ENCODE results near the gene SLC25A21. TPM values are rescaled to one million over a fixed set of nuclear protein-coding genes. Genes with fewer than 3 reads are reported as not detected.
A peak's percentile ranks its signal among the peaks of the same experiment; 100 is the strongest.

SLC25A21 gene
- total RNA-seq, 1 donor from 2014 or later = 6.4 TPM

- H3K9me3 ChIP-seq (ENCODE audit: low read depth) = no peaks in the 10 kb centered on the region
- TF ChIP-seq EZH2phosphoT487 (IDR thresholded peaks at IDR 0.05) = no peak
- TF ChIP-seq CTCF (IDR thresholded peaks at IDR 0.05) = no peak
- TF ChIP-seq EZH2 (IDR thresholded peaks at IDR 0.05) = no peak
- DNase-seq (ENCODE audit: low spot score) = no peak
- no peaks in the 10 kb centered on the region for H3K4me1 ChIP-seq
- no peak overlapping the region for H3K27ac ChIP-seq
- no peaks in the 10 kb centered on the region for H3K27me3 ChIP-seq
- H3K36me3 Mint-ChIP-seq = no peaks in the 10 kb centered on the region
- H3K4me3 ChIP-seq = no peak overlapping the region
- H3K4me2 ChIP-seq = no peak overlapping the region
- H3K4me1 Mint-ChIP-seq = no peaks in the 10 kb centered on the region
- no peaks in the 10 kb centered on the region for H3F3A ChIP-seq (ENCODE audit: low read depth)
- no peaks in the 10 kb centered on the region for H3K9me3 Mint-ChIP-seq
- no peaks in the 10 kb centered on the region for H4K20me1 ChIP-seq (ENCODE audit: low read depth)
- peak overlapping the region; percentile 39 for H2AFZ ChIP-seq (replicated peaks)
- H3K79me2 ChIP-seq (ENCODE audit: low read depth) = no peaks in the 10 kb centered on the region
- no peaks in the 10 kb centered on the region for H3K27me3 Mint-ChIP-seq (ENCODE audit: insufficient read depth, low read depth)
- H3K27ac Mint-ChIP-seq = no peak overlapping the region
- H3K36me3 ChIP-seq = no peaks in the 10 kb centered on the region
- H3K4me3 Mint-ChIP-seq = no peak overlapping the region
- H3K9ac ChIP-seq = no peak overlapping the region
Measured at GRCh38 chr14:37089410-37089809, 83.0 kb downstream of the SLC25A21 start.

- no peak overlapping the region for H3K4me2 ChIP-seq
- H3K4me1 ChIP-seq = no peaks in the 10 kb centered on the region
- no peaks in the 10 kb centered on the region for H3K79me2 ChIP-seq (ENCODE audit: low read depth)
- Mint-ChIP-seq H3K4me1 (no peaks in the 10 kb centered on the region), H3K4me3 (no peak overlapping the region), H3K36me3 (no peaks in the 10 kb centered on the region), H3K27me3 (ENCODE audit: insufficient read depth, low read depth) (no peaks in the 10 kb centered on the region), H3K9me3 (no peaks in the 10 kb centered on the region), H3K27ac (no peak overlapping the region)
- no peaks in the 10 kb centered on the region for H3K9me3 ChIP-seq (ENCODE audit: low read depth)
- TF ChIP-seq EZH2phosphoT487 (IDR thresholded peaks at IDR 0.05) = no peak
- no peak for TF ChIP-seq CTCF (IDR thresholded peaks at IDR 0.05)
- no peak for TF ChIP-seq EZH2 (IDR thresholded peaks at IDR 0.05)
- peak overlapping the region; percentile 39 for H2AFZ ChIP-seq (replicated peaks)
- no peaks in the 10 kb centered on the region for H3K36me3 ChIP-seq
- no peaks in the 10 kb centered on the region for H3F3A ChIP-seq (ENCODE audit: low read depth)
- H3K27me3 ChIP-seq = no peaks in the 10 kb centered on the region
- no peak overlapping the region for H3K9ac ChIP-seq
- no peaks in the 10 kb centered on the region for H4K20me1 ChIP-seq (ENCODE audit: low read depth)
- DNase-seq (ENCODE audit: low spot score) = no peak
- no peak overlapping the region for H3K27ac ChIP-seq
- H3K4me3 ChIP-seq = no peak overlapping the region
Measured at GRCh38 chr14:37088356-37089215, 83.8 kb downstream of the SLC25A21 start.

- Histone ChIP-seq H4K20me1 (ENCODE audit: low read depth) (no peaks in the 10 kb centered on the region), H3F3A (ENCODE audit: low read depth) (no peaks in the 10 kb centered on the region), H3K27me3 (no peaks in the 10 kb centered on the region), H3K79me2 (ENCODE audit: low read depth) (no peaks in the 10 kb centered on the region), H3K27ac (no peak overlapping the region), H3K9me3 (ENCODE audit: low read depth) (no peaks in the 10 kb centered on the region), H2AFZ (replicated peaks) (no peak overlapping the region), H3K36me3 (no peaks in the 10 kb centered on the region), H3K9ac (no peak overlapping the region), H3K4me1 (no peaks in the 10 kb centered on the region), H3K4me2 (no peak overlapping the region), H3K4me3 (no peak overlapping the region)
- Mint-ChIP-seq H3K4me3 (no peak overlapping the region), H3K9me3 (no peaks in the 10 kb centered on the region), H3K27ac (no peak overlapping the region), H3K36me3 (no peaks in the 10 kb centered on the region), H3K27me3 (ENCODE audit: insufficient read depth, low read depth) (no peaks in the 10 kb centered on the region), H3K4me1 (no peaks in the 10 kb centered on the region)
- DNase-seq (ENCODE audit: low spot score) = no peak
- TF ChIP-seq CTCF (IDR thresholded peaks at IDR 0.05) = no peak
Measured at GRCh38 chr14:37087520-37087919, 84.9 kb downstream of the SLC25A21 start.
